Measurements from ENCODE around the gene ABHD10.

ABHD10 gene

DNA sequence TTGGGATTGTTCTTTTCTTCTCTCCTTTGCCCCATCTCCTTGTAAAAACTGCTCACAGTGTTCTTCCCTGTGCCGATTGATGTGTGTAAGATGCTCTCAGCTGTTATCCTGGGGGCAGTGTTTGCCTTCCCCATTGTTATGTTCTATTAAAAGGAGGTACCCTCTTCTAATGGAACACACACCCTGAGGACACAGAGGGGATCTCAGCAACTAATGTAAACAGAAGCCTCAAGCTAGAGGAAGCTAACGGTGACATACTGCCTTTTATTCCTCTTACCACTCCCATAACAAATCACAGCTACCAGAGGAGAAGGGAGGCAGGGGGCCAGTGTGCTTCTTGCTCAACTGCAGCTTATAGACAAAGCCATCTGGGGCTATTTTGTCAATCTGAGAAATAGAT is 22.1 kb downstream of the ABHD10 start:
- no peaks in the 10 kb centered on the region for H3K36me3 ChIP-seq (ENCODE audit: control insufficient read depth in 1 of 2, insufficient read depth in 2 of 2, low read length in 2 of 2)
- no peak overlapping the region for H2AK5ac ChIP-seq (ENCODE audit: low read length)
- H3K9ac ChIP-seq (ENCODE audit: low read length) = no peak overlapping the region
- H3K4me3 ChIP-seq (ENCODE audit: low read depth, low read length) = no peak overlapping the region
- no peak overlapping the region for H4K12ac ChIP-seq (ENCODE audit: low read depth, low read length)
- H3K79me1 ChIP-seq (ENCODE audit: low read length) = no peaks in the 10 kb centered on the region
- H3K23ac ChIP-seq (ENCODE audit: low read length) = no peak overlapping the region
- no peaks in the 10 kb centered on the region for H3K79me2 ChIP-seq (ENCODE audit: control insufficient read depth, insufficient read depth, low read length, poor library complexity)
- H3K14ac ChIP-seq (ENCODE audit: low read length) = no peak overlapping the region
- no CpG with 5 or more reads among the region's 2 CpGs for WGBS (ENCODE audit: extremely low coverage, insufficient coverage, insufficient read length)
- H3K18ac ChIP-seq (ENCODE audit: low read length) = no peak overlapping the region
- no peak overlapping the region for H3K27ac ChIP-seq (ENCODE audit: low read depth, low read length)
- H3K4me2 ChIP-seq (ENCODE audit: low read length) = no peak overlapping the region
- no peak for DNase-seq
- H2AFZ ChIP-seq (ENCODE audit: insufficient read depth, low read length, poor library complexity) = no peak overlapping the region
- no peaks in the 10 kb centered on the region for H3K27me3 ChIP-seq (ENCODE audit: insufficient read depth, low read length)
- no peaks in the 10 kb centered on the region for H3K9me3 ChIP-seq (ENCODE audit: insufficient read depth, low read depth, low read length)
- no peak overlapping the region for H2BK5ac ChIP-seq (ENCODE audit: low read depth, low read length, poor library complexity)
- no peak overlapping the region for H2BK120ac ChIP-seq (ENCODE audit: insufficient read depth, low read length, poor library complexity)
- H3K4me1 ChIP-seq (ENCODE audit: control insufficient read depth in 1 of 2, insufficient read depth in 2 of 2, low read length in 2 of 2) = peaks cover 6 to 8% of the 10 kb centered on the region in 2 experiments
- no peak overlapping the region for H4K91ac ChIP-seq (ENCODE audit: low read depth, low read length)
- H3K4ac ChIP-seq (ENCODE audit: low read depth, low read length) = no peak overlapping the region
- H2BK12ac ChIP-seq (ENCODE audit: low read length) = no peak overlapping the region
- H4K8ac ChIP-seq (ENCODE audit: low read depth, low read length) = no peak overlapping the region

DNA sequence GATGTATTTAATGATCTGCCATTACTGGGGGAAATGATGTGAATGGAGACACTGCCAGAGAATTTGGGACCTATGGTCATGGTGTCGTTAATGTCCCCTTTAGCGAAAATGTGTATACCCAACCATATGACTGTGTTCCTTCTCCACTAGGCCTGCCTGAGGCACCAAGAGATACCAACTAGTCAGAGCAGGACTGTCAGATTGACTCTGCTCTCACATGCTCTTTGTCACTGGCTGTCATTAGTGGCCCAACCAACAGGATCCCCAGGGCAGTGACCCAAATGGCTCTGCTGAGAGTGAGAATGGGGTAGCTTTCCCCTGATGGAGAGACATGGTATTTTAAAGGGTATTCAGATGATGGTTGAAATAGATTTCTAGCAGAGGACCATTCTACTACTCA is 22.7 kb downstream of the ABHD10 start:
- Histone ChIP-seq H3K9ac (ENCODE audit: low read length) (no peak overlapping the region), H3K23ac (ENCODE audit: low read length) (no peak overlapping the region), H3K9me3 (ENCODE audit: insufficient read depth, low read depth, low read length) (no peaks in the 10 kb centered on the region), H3K4ac (ENCODE audit: low read depth, low read length) (no peak overlapping the region), H4K12ac (ENCODE audit: low read depth, low read length) (no peak overlapping the region), H3K4me1 (ENCODE audit: control insufficient read depth in 1 of 2, insufficient read depth in 2 of 2, low read length in 2 of 2) (peaks cover 6 to 8% of the 10 kb centered on the region in 2 experiments), H2AK5ac (ENCODE audit: low read length) (no peak overlapping the region), H4K8ac (ENCODE audit: low read depth, low read length) (no peak overlapping the region), H2BK12ac (ENCODE audit: low read length) (no peak overlapping the region), H3K27me3 (ENCODE audit: insufficient read depth, low read length) (no peaks in the 10 kb centered on the region), H2BK120ac (ENCODE audit: insufficient read depth, low read length, poor library complexity) (no peak overlapping the region), H4K91ac (ENCODE audit: low read depth, low read length) (no peak overlapping the region), H3K18ac (ENCODE audit: low read length) (no peak overlapping the region), H3K4me2 (ENCODE audit: low read length) (no peak overlapping the region), H3K79me2 (ENCODE audit: control insufficient read depth, insufficient read depth, low read length, poor library complexity) (no peaks in the 10 kb centered on the region), H3K4me3 (ENCODE audit: low read depth, low read length) (no peak overlapping the region), H3K36me3 (ENCODE audit: control insufficient read depth in 1 of 2, insufficient read depth in 2 of 2, low read length in 2 of 2) (no peaks in the 10 kb centered on the region), H3K79me1 (ENCODE audit: low read length) (no peaks in the 10 kb centered on the region), H3K14ac (ENCODE audit: low read length) (no peak overlapping the region), H2BK5ac (ENCODE audit: low read depth, low read length, poor library complexity) (no peak overlapping the region), H2AFZ (ENCODE audit: insufficient read depth, low read length, poor library complexity) (no peak overlapping the region), H3K27ac (ENCODE audit: low read depth, low read length) (no peak overlapping the region)
- WGBS (ENCODE audit: extremely low coverage, insufficient coverage, insufficient read length) = no CpG with 5 or more reads among the region's 2 CpGs
- no peak for DNase-seq

DNA sequence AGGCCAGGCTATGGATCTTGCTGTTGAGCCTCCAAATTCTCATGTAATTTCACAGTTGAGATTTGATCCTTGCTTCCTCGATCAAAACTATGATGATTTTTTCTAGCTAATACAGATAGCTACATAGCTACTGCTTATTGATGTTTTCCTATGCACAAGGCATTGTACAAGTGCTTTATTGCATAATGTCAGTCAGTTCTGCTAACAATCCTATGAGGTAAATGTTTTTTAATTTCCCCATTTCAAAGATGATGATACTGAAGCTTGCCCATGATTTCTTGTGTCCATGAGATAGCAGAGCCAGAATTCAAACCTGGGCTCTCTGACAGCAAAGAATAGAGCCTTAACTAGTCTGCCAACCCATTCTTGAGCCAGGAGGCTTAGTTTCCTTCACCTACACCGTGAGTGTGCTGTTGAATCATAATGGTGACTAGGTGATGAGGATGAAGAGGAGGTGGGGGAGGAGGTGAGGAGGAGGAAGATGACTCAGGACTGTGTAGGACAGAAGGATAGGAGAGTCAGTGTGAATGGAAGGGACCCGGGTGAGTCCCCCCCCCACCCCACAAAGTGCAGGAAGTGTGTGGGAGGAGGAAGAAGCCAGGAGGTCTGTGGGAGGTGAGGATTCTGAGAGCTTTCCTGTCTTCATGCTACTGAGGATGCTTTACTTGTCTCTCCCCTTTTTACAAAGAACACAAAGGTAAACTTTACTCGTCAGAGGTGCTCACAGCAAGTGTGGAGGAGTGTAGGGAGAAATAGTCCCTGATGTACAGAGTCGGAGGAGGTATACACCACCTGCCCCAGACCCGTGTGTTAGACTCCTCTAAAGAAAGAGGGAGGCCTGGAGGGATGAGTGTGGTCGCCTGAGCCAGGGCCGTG is 23.5 kb downstream of the ABHD10 start:
- Histone ChIP-seq H4K91ac (ENCODE audit: low read depth, low read length) (no peak overlapping the region), H3K27ac (ENCODE audit: low read depth, low read length) (no peak overlapping the region), H3K79me2 (ENCODE audit: control insufficient read depth, insufficient read depth, low read length, poor library complexity) (no peaks in the 10 kb centered on the region), H2BK120ac (ENCODE audit: insufficient read depth, low read length, poor library complexity) (no peak overlapping the region), H3K9me3 (ENCODE audit: insufficient read depth, low read depth, low read length) (no peaks in the 10 kb centered on the region), H3K27me3 (ENCODE audit: insufficient read depth, low read length) (no peaks in the 10 kb centered on the region), H3K4me2 (ENCODE audit: low read length) (no peak overlapping the region), H3K23ac (ENCODE audit: low read length) (no peak overlapping the region), H4K8ac (ENCODE audit: low read depth, low read length) (no peak overlapping the region), H3K18ac (ENCODE audit: low read length) (no peak overlapping the region), H4K12ac (ENCODE audit: low read depth, low read length) (no peak overlapping the region), H3K4me3 (ENCODE audit: low read depth, low read length) (no peak overlapping the region), H3K36me3 (ENCODE audit: control insufficient read depth in 1 of 2, insufficient read depth in 2 of 2, low read length in 2 of 2) (no peaks in the 10 kb centered on the region), H2BK5ac (ENCODE audit: low read depth, low read length, poor library complexity) (no peak overlapping the region), H2BK12ac (ENCODE audit: low read length) (no peak overlapping the region), H3K4ac (ENCODE audit: low read depth, low read length) (no peak overlapping the region), H3K79me1 (ENCODE audit: low read length) (no peaks in the 10 kb centered on the region), H3K4me1 (ENCODE audit: control insufficient read depth in 1 of 2, insufficient read depth in 2 of 2, low read length in 2 of 2) (peaks cover 6 to 8% of the 10 kb centered on the region in 2 experiments), H3K14ac (ENCODE audit: low read length) (no peak overlapping the region), H2AK5ac (ENCODE audit: low read length) (no peak overlapping the region), H3K9ac (ENCODE audit: low read length) (no peak overlapping the region), H2AFZ (ENCODE audit: insufficient read depth, low read length, poor library complexity) (no peak overlapping the region)
- DNase-seq = no peak
- WGBS (ENCODE audit: extremely low coverage, insufficient coverage, insufficient read length) = no CpG with 5 or more reads among the region's 8 CpGs

DNA sequence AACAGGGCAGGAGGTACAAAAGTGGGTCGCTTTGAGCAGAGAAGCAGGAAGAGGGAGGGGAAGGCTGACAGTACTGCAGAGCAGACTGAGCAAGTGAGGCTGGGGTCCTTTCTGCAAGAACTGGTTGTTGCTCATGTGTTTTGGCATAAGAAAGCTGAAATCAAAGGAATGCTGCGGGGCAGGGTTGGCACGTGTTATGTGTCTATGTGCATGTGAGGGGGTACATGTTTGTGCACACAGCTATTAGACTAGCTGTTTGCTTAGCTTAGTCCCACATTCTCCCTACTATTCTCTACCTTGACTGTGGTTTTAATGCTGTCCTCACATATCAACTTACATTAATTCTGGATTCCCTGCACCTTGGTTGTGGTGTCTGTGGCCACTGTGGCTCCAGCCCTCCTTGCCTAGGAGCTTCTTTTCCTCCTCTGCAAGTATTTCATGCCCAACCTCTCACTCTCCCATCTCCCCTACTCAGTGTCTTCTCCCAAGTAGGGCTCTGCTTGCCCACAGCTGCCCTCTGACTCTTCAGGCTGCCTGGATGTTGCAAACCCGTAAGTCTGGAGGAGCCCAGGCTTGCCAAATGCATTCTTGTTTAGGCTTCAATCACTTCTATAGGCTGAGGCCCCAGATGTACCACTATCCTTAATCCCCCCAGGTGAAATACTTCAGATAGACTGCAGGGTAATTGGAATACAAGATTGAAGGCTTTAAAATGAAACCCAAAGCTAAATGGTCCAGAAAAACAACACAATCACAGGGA is 24.7 kb downstream of the ABHD10 start:
- no peak overlapping the region for H3K9ac ChIP-seq (ENCODE audit: low read length)
- H2BK5ac ChIP-seq (ENCODE audit: low read depth, low read length, poor library complexity) = no peak overlapping the region

More for the DNA sequence above, 24.7 kb downstream of the ABHD10 start:
- no peak for DNase-seq
- Histone ChIP-seq H2BK12ac (ENCODE audit: low read length) (no peak overlapping the region), H3K79me1 (ENCODE audit: low read length) (no peaks in the 10 kb centered on the region), H3K14ac (ENCODE audit: low read length) (no peak overlapping the region), H3K4me2 (ENCODE audit: low read length) (no peak overlapping the region), H3K27me3 (ENCODE audit: insufficient read depth, low read length) (no peaks in the 10 kb centered on the region), H3K18ac (ENCODE audit: low read length) (no peak overlapping the region), H3K27ac (ENCODE audit: low read depth, low read length) (no peak overlapping the region), H3K4me1 (ENCODE audit: control insufficient read depth in 1 of 2, insufficient read depth in 2 of 2, low read length in 2 of 2) (peaks cover 5 to 6% of the 10 kb centered on the region in 2 experiments), H3K36me3 (ENCODE audit: control insufficient read depth in 1 of 2, insufficient read depth in 2 of 2, low read length in 2 of 2) (no peaks in the 10 kb centered on the region), H2AK5ac (ENCODE audit: low read length) (no peak overlapping the region), H3K9me3 (ENCODE audit: insufficient read depth, low read depth, low read length) (no peaks in the 10 kb centered on the region), H3K4me3 (ENCODE audit: low read depth, low read length) (no peak overlapping the region), H2AFZ (ENCODE audit: insufficient read depth, low read length, poor library complexity) (no peak overlapping the region), H4K91ac (ENCODE audit: low read depth, low read length) (no peak overlapping the region), H3K4ac (ENCODE audit: low read depth, low read length) (no peak overlapping the region), H2BK120ac (ENCODE audit: insufficient read depth, low read length, poor library complexity) (no peak overlapping the region), H4K12ac (ENCODE audit: low read depth, low read length) (no peak overlapping the region), H3K79me2 (ENCODE audit: control insufficient read depth, insufficient read depth, low read length, poor library complexity) (no peaks in the 10 kb centered on the region), H4K8ac (ENCODE audit: low read depth, low read length) (no peak overlapping the region), H3K23ac (ENCODE audit: low read length) (no peak overlapping the region)
- WGBS (ENCODE audit: extremely low coverage, insufficient coverage, insufficient read length) = no CpG with 5 or more reads among the region's 4 CpGs

All from trophoblast cell (in vitro differentiated cells and primary cell).